CD14-positive monocyte (primary cell): ENCODE results near the gene TMEM51. TPM values are rescaled to one million over a fixed set of nuclear protein-coding genes. Genes with fewer than 3 reads are reported as not detected.

Source experiments
- DNase-seq, 3 donors: peaks; one replicate each; pipeline ENCODE4 v3.0.0-alpha.2; 2011 to 2022
- H2AFZ ChIP-seq: 2 replicates; pipeline ENCODE4 v1.6.0; 2012; ENCODE audit warnings: mild to moderate bottlenecking, low read depth, low read length, inconsistent platforms; ENCODE audit not compliant: insufficient read depth, poor library complexity, severe bottlenecking
- H3K27ac ChIP-seq, 2 donors: 1 replicate in 1 of 2; 2 replicates in 1 of 2; pipeline ENCODE4 v1.5.1; 2012 to 2013; ENCODE audit warnings: low read length in 2 of 2, control low read depth in 1 of 2, inconsistent platforms in 1 of 2, low read depth in 1 of 2, mild to moderate bottlenecking in 1 of 2
- H3K27me3 ChIP-seq, 2 donors: one replicate each; pipeline versions ENCODE4 v1.6.0 to v1.6.1; 2011 to 2013; ENCODE audit warnings: low read length in 2 of 2; ENCODE audit not compliant: control insufficient read depth in 2 of 2, insufficient read depth in 2 of 2
- H3K36me3 ChIP-seq, 2 donors: replicated peaks in 1 of 2; 1 replicate in 1 of 2; 2 replicates in 1 of 2; pipeline versions ENCODE4 v1.5.1 to v1.6.1; 2012 to 2013; ENCODE audit warnings: low read length in 2 of 2, control low read depth in 1 of 2, inconsistent platforms in 1 of 2, mild to moderate bottlenecking in 1 of 2; ENCODE audit not compliant: insufficient read depth in 2 of 2, control insufficient read depth in 1 of 2
- H3K4me1 ChIP-seq, 2 donors: 1 replicate in 1 of 2; 2 replicates in 1 of 2; pipeline versions ENCODE4 v1.5.1 to v1.6.1; 2012 to 2013; ENCODE audit warnings: low read length in 2 of 2, control low read depth in 1 of 2, inconsistent platforms in 1 of 2, mild to moderate bottlenecking in 1 of 2, moderate library complexity in 1 of 2; ENCODE audit not compliant: insufficient read depth in 2 of 2, control insufficient read depth in 1 of 2
- H3K4me2 ChIP-seq: replicated peaks from 2 replicates; pipeline ENCODE3; 2012; ENCODE audit warnings: low read length, moderate library complexity, mild to moderate bottlenecking; ENCODE audit not compliant: poor library complexity, severe bottlenecking; ENCODE audit errors: extremely low read depth
- H3K4me3 ChIP-seq, 3 experiments: fragments of 200-600 bp in 1 of 3; sonication (generic) in 1 of 3; replicated peaks in 1 of 3; 1 replicate in 2 of 3; 2 replicates in 1 of 3; pipeline ENCODE4 v1.5.1; 2011 to 2013; ENCODE audit warnings: low read length in 3 of 3, mild to moderate bottlenecking in 3 of 3, control low read depth in 2 of 3, low read depth in 2 of 3, inconsistent platforms in 1 of 3, moderate library complexity in 1 of 3
- H3K79me2 ChIP-seq: 2 replicates; pipeline ENCODE4 v1.6.0; 2012; ENCODE audit warnings: mild to moderate bottlenecking, control low read depth, inconsistent platforms, low read length, moderate library complexity; ENCODE audit not compliant: insufficient read depth
- H3K9ac ChIP-seq: 2 replicates; pipeline ENCODE4 v1.6.0; 2017; ENCODE audit warnings: low read length, mild to moderate bottlenecking; ENCODE audit not compliant: insufficient read depth, poor library complexity, severe bottlenecking
- H3K9me3 ChIP-seq, 2 donors: replicated peaks in 1 of 2; 1 replicate in 1 of 2; 2 replicates in 1 of 2; pipeline versions ENCODE4 v1.5.1 to v1.6.1; 2012 to 2013; ENCODE audit warnings: low read length in 2 of 2, control low read depth in 1 of 2; ENCODE audit not compliant: control insufficient read depth in 1 of 2, insufficient read depth in 1 of 2
- H4K20me1 ChIP-seq: 2 replicates; pipeline ENCODE4 v1.6.0; 2012; ENCODE audit warnings: mild to moderate bottlenecking, low read length, control low read depth, moderate library complexity; ENCODE audit not compliant: insufficient read depth
- H3K27ac Mint-ChIP-seq, 7 donors: one replicate each; pipeline ENCODE4 v1.8.0; 2020; ENCODE audit warnings: mild to moderate bottlenecking in 7 of 7, mixed read lengths in 7 of 7, moderate library complexity in 6 of 7, inconsistent platforms in 2 of 7
- H3K27me3 Mint-ChIP-seq, 3 donors: one replicate each; pipeline ENCODE4 v1.8.0; 2021 to 2022; ENCODE audit warnings: low read depth in 3 of 3, mild to moderate bottlenecking in 3 of 3, mixed read lengths in 3 of 3, moderate library complexity in 3 of 3, inconsistent platforms in 1 of 3
- H3K36me3 Mint-ChIP-seq, 2 donors: one replicate each; pipeline ENCODE4 v1.8.0; 2020; ENCODE audit warnings: mixed read lengths in 2 of 2, inconsistent platforms in 1 of 2, mild to moderate bottlenecking in 1 of 2
- H3K4me1 Mint-ChIP-seq: one replicate; pipeline ENCODE4 v1.8.0; 2020; ENCODE audit warnings: mild to moderate bottlenecking, mixed read lengths
- H3K4me3 Mint-ChIP-seq, 2 donors: one replicate each; pipeline ENCODE4 v1.8.0; 2020; ENCODE audit warnings: mild to moderate bottlenecking in 2 of 2, mixed read lengths in 2 of 2, moderate library complexity in 1 of 2
- H3K9me3 Mint-ChIP-seq, 7 donors: one replicate each; pipeline ENCODE4 v1.8.0; 2020 to 2022; ENCODE audit warnings: mixed read lengths in 7 of 7, mild to moderate bottlenecking in 6 of 7, moderate library complexity in 6 of 7, inconsistent platforms in 2 of 7
- WGBS: methylation state at CpG from one replicate; pipeline ENCODE4 v1.1.5; 2013; ENCODE audit warnings: missing lambda C conversion rate; ENCODE audit not compliant: insufficient coverage; 5-methylcytosine and 5-hydroxymethylcytosine counted together
- intact Hi-C, 2 donors: fragments of 100-400 bp; cut with micrococcal nuclease; formaldehyde crosslinking; loops; one replicate each; pipeline versions ENCODE4 v1.15.0 to v1.15.1; 2023
- polyA plus RNA-seq, 3 donors: library from polyadenylated mRNA; depleted of rRNA in 1 of 3; unstranded in 2 of 3; stranded (reverse) in 1 of 3; fragments of 300-500 nt in 2 of 3; fragments of >200 nt in 1 of 3; fragmentation: Illumina TruSeq in 2 of 3; gene quantifications; 1 replicate in 2 of 3; 2 replicates in 1 of 3; pipeline ENCODE4 v1.2.3, GENCODE V29; 2012 to 2021
- TF ChIP-seq, protein P1 (sequence below): fragments of 200-600 bp; IDR thresholded peaks from one replicate; pipeline ENCODE4 v1.8.0; 2022; ENCODE audit warnings: antibody characterized with exemption, mild to moderate bottlenecking

Gene TMEM51
- polyA plus RNA-seq, 3 donors = 1.2 to 2.5 (median 2.1) TPM

DNA sequence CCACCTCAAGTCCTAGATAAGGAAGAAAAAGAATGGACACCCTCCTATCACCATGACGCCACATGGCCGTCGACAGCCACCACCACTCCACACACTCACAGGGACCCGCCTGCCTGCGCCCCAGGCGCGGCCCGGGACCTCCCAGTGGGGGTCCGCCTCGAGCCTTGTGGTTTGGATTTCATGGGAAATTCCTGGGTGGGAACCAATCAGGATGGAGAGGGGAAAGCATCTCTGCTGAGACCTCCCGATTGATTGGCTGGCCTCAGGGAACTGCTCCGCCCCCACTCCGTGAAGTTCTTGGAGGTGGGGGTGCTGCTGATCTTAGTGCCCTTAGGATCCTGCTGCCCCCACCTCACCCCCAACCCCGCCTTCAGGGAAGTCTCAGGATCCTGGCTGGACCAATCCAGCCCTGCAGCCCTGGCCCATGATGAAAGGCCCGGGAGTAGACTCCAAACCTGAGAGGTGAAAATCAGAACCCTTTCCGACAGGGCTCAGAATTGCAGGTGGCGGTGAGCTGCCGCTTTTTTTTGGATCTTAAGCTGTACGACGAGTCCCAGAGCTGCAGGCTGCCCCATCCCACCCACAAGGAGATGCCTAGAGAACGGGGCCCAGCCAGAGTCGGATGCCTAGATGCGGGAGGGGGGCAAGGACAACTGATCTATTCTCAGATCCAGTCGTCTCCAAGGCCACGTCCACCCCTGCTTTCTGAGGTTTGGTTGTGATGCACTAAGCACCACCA is 29.0 kb upstream of the TMEM51 start:
- Mint-ChIP-seq H3K4me3 (no peak overlapping the region), H3K9me3 (peaks cover 0 to 3% (median 0%) of the 10 kb centered on the region in 7 donors), H3K27ac (no peak overlapping the region), H3K4me1 (no peaks in the 10 kb centered on the region), H3K36me3 (no peaks in the 10 kb centered on the region), H3K27me3 (peaks cover 4 to 5% (median 5%) of the 10 kb centered on the region in 3 donors)
- Histone ChIP-seq H3K4me3 (no peak overlapping the region), H3K27ac (no peak overlapping the region), H3K36me3 (no peaks in the 10 kb centered on the region), H3K9me3 (no peaks in the 10 kb centered on the region), H4K20me1 (no peaks in the 10 kb centered on the region), H3K79me2 (no peaks in the 10 kb centered on the region), H2AFZ (no peak overlapping the region), H3K4me2 (no peak overlapping the region), H3K9ac (no peak overlapping the region), H3K4me1 (no peaks in the 10 kb centered on the region), H3K27me3 (no peaks in the 10 kb centered on the region)
- WGBS = 95% methylated on average over 12 of the region's 25 CpGs
- no peak for DNase-seq
- intact Hi-C loops = no loop called here
- TF ChIP-seq, protein P1, sequence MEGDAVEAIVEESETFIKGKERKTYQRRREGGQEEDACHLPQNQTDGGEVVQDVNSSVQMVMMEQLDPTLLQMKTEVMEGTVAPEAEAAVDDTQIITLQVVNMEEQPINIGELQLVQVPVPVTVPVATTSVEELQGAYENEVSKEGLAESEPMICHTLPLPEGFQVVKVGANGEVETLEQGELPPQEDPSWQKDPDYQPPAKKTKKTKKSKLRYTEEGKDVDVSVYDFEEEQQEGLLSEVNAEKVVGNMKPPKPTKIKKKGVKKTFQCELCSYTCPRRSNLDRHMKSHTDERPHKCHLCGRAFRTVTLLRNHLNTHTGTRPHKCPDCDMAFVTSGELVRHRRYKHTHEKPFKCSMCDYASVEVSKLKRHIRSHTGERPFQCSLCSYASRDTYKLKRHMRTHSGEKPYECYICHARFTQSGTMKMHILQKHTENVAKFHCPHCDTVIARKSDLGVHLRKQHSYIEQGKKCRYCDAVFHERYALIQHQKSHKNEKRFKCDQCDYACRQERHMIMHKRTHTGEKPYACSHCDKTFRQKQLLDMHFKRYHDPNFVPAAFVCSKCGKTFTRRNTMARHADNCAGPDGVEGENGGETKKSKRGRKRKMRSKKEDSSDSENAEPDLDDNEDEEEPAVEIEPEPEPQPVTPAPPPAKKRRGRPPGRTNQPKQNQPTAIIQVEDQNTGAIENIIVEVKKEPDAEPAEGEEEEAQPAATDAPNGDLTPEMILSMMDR = no peak

DNA sequence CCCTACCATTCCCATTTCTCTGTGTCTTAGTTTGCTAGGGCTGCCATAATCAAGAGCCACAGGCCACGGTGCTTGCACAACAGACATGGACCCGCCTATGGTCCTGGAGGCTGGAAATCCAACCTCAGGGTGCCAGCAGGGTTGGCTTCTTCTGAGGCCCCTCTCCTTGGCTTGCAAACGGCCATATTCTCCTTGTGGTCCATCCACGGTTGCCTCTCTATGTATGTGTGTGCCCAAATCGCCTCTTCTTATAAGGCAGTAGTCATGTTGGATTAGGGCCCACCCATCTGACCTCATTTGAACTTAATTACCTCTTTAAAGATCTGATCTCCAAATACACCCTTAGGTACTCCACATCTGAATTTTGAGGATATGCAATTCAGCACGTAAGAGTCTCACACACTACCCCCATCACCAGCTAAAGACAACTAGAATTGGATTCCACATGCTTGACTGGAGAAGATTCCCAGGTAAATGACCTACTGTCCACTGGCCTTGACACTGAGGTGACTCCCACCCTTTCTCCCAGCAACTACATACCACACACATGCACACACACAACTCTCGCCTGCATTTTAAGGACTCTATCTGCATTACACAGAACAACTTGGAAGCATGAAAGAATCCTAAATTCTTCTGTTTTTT is 28.3 kb upstream of the TMEM51 start:
- Histone ChIP-seq H4K20me1 (no peaks in the 10 kb centered on the region), H3K9me3 (peaks cover 0 to 4% of the 10 kb centered on the region in 2 donors), H3K27ac (no peak overlapping the region), H3K36me3 (no peaks in the 10 kb centered on the region), H3K27me3 (no peaks in the 10 kb centered on the region), H3K4me3 (no peak overlapping the region), H2AFZ (no peak overlapping the region), H3K9ac (no peak overlapping the region), H3K79me2 (no peaks in the 10 kb centered on the region), H3K4me2 (no peak overlapping the region), H3K4me1 (no peaks in the 10 kb centered on the region)
- TF ChIP-seq, protein P1 = no peak
- Mint-ChIP-seq H3K4me3 (no peak overlapping the region), H3K27me3 (peaks cover 2 to 5% (median 3%) of the 10 kb centered on the region in 3 donors), H3K27ac (no peak overlapping the region), H3K4me1 (no peaks in the 10 kb centered on the region), H3K9me3 (peaks cover 2 to 8% (median 4%) of the 10 kb centered on the region in 7 donors), H3K36me3 (no peaks in the 10 kb centered on the region)
- 90% methylated on average over 7 of the region's 7 CpGs for WGBS
- DNase-seq = no peak
- intact Hi-C loops = no loop called here
